GM12878 (cell line): ENCODE results near the gene COTL1. TPM values are rescaled to one million over a fixed set of nuclear protein-coding genes. Genes with fewer than 3 reads are reported as not detected.
A peak's percentile ranks its signal among the peaks of the same experiment; 100 is the strongest.

ENCODE experiments used
- ATAC-seq: fragments of 200-7000 bp; cut with Tn5 transposase; 3 replicates; pipeline ENCODE4 v1.9.1; 2020; ENCODE audit warnings: mild to moderate bottlenecking, moderate library complexity
- BruUV-seq: library from RNA; stranded (reverse); fragments of 400-500 nt; replicated peaks from 2 replicates; lab custom pipeline; 2021; lab: Mats Ljungman, UMichigan
- CTCF ChIA-PET: fragments of 300-600 bp; sonication (Branson Sonifier 250); formaldehyde crosslinking; extraction: SDS; loops from one replicate; lab custom pipeline; 2021; ENCODE audit warnings: inconsistent platforms; lab: Yijun Ruan, JAX
- POLR2A ChIA-PET: fragments of 350-600 bp; formaldehyde crosslinking; extraction: SDS; loops from one replicate; lab custom pipeline; 2021; ENCODE audit warnings: inconsistent platforms; lab: Charles Lee
- RAD21 ChIA-PET: fragments of 300-600 bp; sonication (Branson Sonifier 250); formaldehyde crosslinking; loops from one replicate; lab custom pipeline; 2023; ENCODE audit warnings: antibody characterized with exemption; ENCODE audit not compliant: unreplicated experiment; lab: Charles Lee
- SMC1A ChIA-PET: fragments of 300-600 bp; sonication (Branson Sonifier 250); formaldehyde crosslinking; loops from one replicate; lab custom pipeline; 2023; ENCODE audit not compliant: unreplicated experiment, uncharacterized antibody; lab: Charles Lee
- DNase-seq: peaks from one replicate; pipeline ENCODE4 v3.0.0-alpha.2; 2011; ENCODE audit warnings: low read depth, low spot score
- FAIRE-seq: peaks from 3 replicates; lab custom pipeline; 2011; peaks lifted over from hg19 to GRCh38; lab: Jason Lieb, UNC
- H2AFZ ChIP-seq: 2 replicates; pipeline ENCODE4 v1.6.0; 2011; ENCODE audit warnings: low read depth, low read length, control low read depth; ENCODE audit not compliant: control insufficient read depth
- H3K27ac ChIP-seq: 2 replicates; pipeline ENCODE4 v1.5.1; 2011; ENCODE audit warnings: control low read depth; ENCODE audit not compliant: control insufficient read depth, insufficient read depth
- H3K27me3 ChIP-seq, 2 experiments: replicated peaks in 1 of 2; 2 replicates each; pipeline versions ENCODE4 v1.6.0 to v1.6.1; 2011; ENCODE audit warnings: low read length in 1 of 2; ENCODE audit not compliant: control insufficient read depth in 2 of 2, insufficient read depth in 2 of 2
- H3K36me3 ChIP-seq, 2 experiments: 2 replicates each; pipeline ENCODE4 v1.5.1; 2011; ENCODE audit warnings: low read length in 1 of 2; ENCODE audit not compliant: control insufficient read depth in 2 of 2, insufficient read depth in 2 of 2
- H3K4me1 ChIP-seq: 2 replicates; pipeline ENCODE4 v1.6.1; 2011; ENCODE audit warnings: mild to moderate bottlenecking, low read length, moderate library complexity, mixed read lengths; ENCODE audit not compliant: control insufficient read depth, insufficient read depth
- H3K4me2 ChIP-seq: 2 replicates; pipeline ENCODE4 v1.6.0; 2011; ENCODE audit warnings: control low read depth; ENCODE audit not compliant: control insufficient read depth, insufficient read depth
- H3K4me3 ChIP-seq: fragments of 200-600 bp; sonication (generic); 2 replicates; pipeline ENCODE4 v1.5.1; 2016
- H3K79me2 ChIP-seq: 2 replicates; pipeline ENCODE4 v1.6.0; 2011; ENCODE audit warnings: low read length; ENCODE audit not compliant: control insufficient read depth, insufficient read depth
- H3K9ac ChIP-seq: 2 replicates; pipeline ENCODE4 v1.8.0; 2011; ENCODE audit warnings: low read length, control low read depth, mixed read lengths; ENCODE audit not compliant: control insufficient read depth, insufficient read depth
- H3K9me3 ChIP-seq: replicated peaks from 3 replicates; pipeline ENCODE4 v1.5.1; 2011; ENCODE audit warnings: mild to moderate bottlenecking, low read length; ENCODE audit not compliant: control insufficient read depth, insufficient read depth
- H4K20me1 ChIP-seq: 2 replicates; pipeline ENCODE4 v1.6.0; 2011; ENCODE audit not compliant: control insufficient read depth, insufficient read depth
- CBX3 ChIP-seq: fragments of 200-600 bp; sonication (generic); IDR thresholded peaks from 2 replicates; pipeline ENCODE4 v1.6.1; 2016; ENCODE audit warnings: low read depth, borderline replicate concordance
- POLR2A ChIP-seq: IDR thresholded peaks from 2 replicates; pipeline ENCODE4 v1.6.1; 2011; ENCODE audit warnings: low read depth, mild to moderate bottlenecking, low read length
- POLR2AphosphoS5 ChIP-seq: IDR thresholded peaks from 2 replicates; pipeline ENCODE4 v1.6.1; 2011; ENCODE audit warnings: mild to moderate bottlenecking, low read length, inconsistent platforms
- SREBF2 ChIP-seq: IDR thresholded peaks from 2 replicates; pipeline ENCODE4 v1.6.1; 2012; ENCODE audit warnings: mild to moderate bottlenecking, low read length
- TAF1 ChIP-seq: IDR thresholded peaks from 2 replicates; pipeline ENCODE4 v1.6.1; 2011; ENCODE audit warnings: mild to moderate bottlenecking, low read depth, low read length, borderline replicate concordance
- WGBS: methylation state at CpG from one replicate; pipeline ENCODE4 v1.1.6; 2016; ENCODE audit warnings: low lambda C conversion rate; ENCODE audit not compliant: insufficient replicate concordance, insufficient coverage; ENCODE audit errors: missing lambda C conversion rate; 5-methylcytosine and 5-hydroxymethylcytosine counted together
- in situ Hi-C: fragments of 300-500 bp; cut with MboI; formaldehyde crosslinking; loops from 9 replicates; pipeline ENCODE4 v1.14.3; 2018; ENCODE audit warnings: mixed read lengths
- intact Hi-C: fragments of 100-400 bp; cut with micrococcal nuclease; formaldehyde crosslinking; loops from one replicate; pipeline ENCODE4 v1.14.2; 2022; ENCODE audit not compliant: unreplicated experiment
- polyA plus RNA-seq, 11 experiments: library from polyadenylated mRNA; depleted of rRNA in 4 of 11; unstranded in 6 of 11; stranded (reverse) in 5 of 11; fragments of >200 nt; fragmentation: Nextera tagmentation in 4 of 11; fragmentation: Illumina TruSeq in 1 of 11; extraction: Ambion mirVana in 4 of 11; extraction: Trizol in 1 of 11; gene quantifications; 1 replicate in 1 of 11; 2 replicates in 10 of 11; pipeline versions ENCODE4 v1.2.1 to v1.2.3, GENCODE V29; 2011 to 2016; ENCODE audit warnings: inconsistent platforms in 2 of 11, missing spikeins in 2 of 11, low read depth in 1 of 11
- total RNA-seq, 4 experiments: library from RNA; depleted of rRNA in 3 of 4; stranded (reverse); fragments of >200 nt in 3 of 4; fragmentation: Illumina TruSeq in 1 of 4; extraction: Trizol in 1 of 4; gene quantifications; 2 replicates each; pipeline versions ENCODE4 v1.2.1 to v1.2.3, GENCODE V29; 2013 to 2021
- TF ChIP-seq, protein P1 (sequence below): fragments of 450-650 bp; IDR thresholded peaks from 2 replicates; pipeline ENCODE4 v1.6.1; 2017; ENCODE audit warnings: mild to moderate bottlenecking, moderate library complexity

Gene COTL1
- total and polyA plus RNA-seq, 10 of the 15 experiments (the other 5 are each of a cell fraction or from before 2014, with no cell fraction given) = 140 to 894 (median 330) TPM

DNA sequence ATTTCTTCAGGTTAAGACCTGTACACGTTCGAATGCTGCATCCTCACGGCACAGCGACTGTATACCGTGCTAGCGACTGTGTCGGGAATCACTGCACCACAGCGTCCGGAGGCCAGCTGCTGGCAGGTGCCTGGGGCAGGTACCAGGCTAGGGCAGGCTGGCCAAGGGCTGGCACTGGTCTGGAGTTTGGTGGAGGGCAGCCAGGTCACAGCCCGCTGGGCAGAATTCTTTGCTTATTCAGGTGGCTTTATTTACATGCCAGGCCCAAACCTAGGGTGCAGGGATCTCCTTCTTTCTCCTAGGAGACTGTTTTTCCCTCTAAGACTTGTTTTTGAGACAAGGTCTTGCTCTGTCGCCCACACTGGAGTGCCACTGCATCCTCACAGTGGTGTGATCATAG is 37.9 kb downstream of the COTL1 start:
- ATAC-seq (no peak), FAIRE-seq (no peak), DNase-seq (no peak)
- Histone ChIP-seq H3K9me3 (no peaks in the 10 kb centered on the region), H3K4me1 (peaks cover 15% of the 10 kb centered on the region), H3K27ac (no peak overlapping the region), H3K4me3 (no peak overlapping the region), H3K4me2 (no peak overlapping the region), H3K9ac (no peak overlapping the region), H3K79me2 (peaks cover 67% of the 10 kb centered on the region), H4K20me1 (no peaks in the 10 kb centered on the region), H2AFZ (no peak overlapping the region), H3K36me3 (peaks cover 22 to 28% of the 10 kb centered on the region in 2 experiments), H3K27me3 (no peaks in the 10 kb centered on the region)
- intact Hi-C loops = no loop called here
- ChIA-PET RAD21 (interaction anchor here (2.0 kb wide), 1 partner anchor 20 kb away, joined by 5 read pairs; no protein-coding TSS in a partner anchor), CTCF (interaction anchor here (0.7 kb wide), 1 partner anchor 143 kb away, joined by 3 read pairs; no protein-coding TSS in a partner anchor), SMC1A (interaction anchor here (1.0 to 1.5 kb wide), 2 partner anchors 10 to 69 kb away, joined by 3 to 4 read pairs; no protein-coding TSS in a partner anchor), POLR2A (interaction anchor here (0.6 kb wide), 2 partner anchors 19 to 40 kb away, joined by 3 to 9 read pairs; no protein-coding TSS in a partner anchor)
- no TSS peak for BruUV-seq
- in situ Hi-C loops = no loop called here
- TF ChIP-seq CBX3 = no peak
- TF ChIP-seq SREBF2 = no peak
- peak; percentile 63 for TF ChIP-seq POLR2A
- TF ChIP-seq TAF1 = no peak
- TF ChIP-seq POLR2AphosphoS5 = peak; percentile 45; the same call in 1 of the 2 replicates
- TF ChIP-seq, protein P1, sequence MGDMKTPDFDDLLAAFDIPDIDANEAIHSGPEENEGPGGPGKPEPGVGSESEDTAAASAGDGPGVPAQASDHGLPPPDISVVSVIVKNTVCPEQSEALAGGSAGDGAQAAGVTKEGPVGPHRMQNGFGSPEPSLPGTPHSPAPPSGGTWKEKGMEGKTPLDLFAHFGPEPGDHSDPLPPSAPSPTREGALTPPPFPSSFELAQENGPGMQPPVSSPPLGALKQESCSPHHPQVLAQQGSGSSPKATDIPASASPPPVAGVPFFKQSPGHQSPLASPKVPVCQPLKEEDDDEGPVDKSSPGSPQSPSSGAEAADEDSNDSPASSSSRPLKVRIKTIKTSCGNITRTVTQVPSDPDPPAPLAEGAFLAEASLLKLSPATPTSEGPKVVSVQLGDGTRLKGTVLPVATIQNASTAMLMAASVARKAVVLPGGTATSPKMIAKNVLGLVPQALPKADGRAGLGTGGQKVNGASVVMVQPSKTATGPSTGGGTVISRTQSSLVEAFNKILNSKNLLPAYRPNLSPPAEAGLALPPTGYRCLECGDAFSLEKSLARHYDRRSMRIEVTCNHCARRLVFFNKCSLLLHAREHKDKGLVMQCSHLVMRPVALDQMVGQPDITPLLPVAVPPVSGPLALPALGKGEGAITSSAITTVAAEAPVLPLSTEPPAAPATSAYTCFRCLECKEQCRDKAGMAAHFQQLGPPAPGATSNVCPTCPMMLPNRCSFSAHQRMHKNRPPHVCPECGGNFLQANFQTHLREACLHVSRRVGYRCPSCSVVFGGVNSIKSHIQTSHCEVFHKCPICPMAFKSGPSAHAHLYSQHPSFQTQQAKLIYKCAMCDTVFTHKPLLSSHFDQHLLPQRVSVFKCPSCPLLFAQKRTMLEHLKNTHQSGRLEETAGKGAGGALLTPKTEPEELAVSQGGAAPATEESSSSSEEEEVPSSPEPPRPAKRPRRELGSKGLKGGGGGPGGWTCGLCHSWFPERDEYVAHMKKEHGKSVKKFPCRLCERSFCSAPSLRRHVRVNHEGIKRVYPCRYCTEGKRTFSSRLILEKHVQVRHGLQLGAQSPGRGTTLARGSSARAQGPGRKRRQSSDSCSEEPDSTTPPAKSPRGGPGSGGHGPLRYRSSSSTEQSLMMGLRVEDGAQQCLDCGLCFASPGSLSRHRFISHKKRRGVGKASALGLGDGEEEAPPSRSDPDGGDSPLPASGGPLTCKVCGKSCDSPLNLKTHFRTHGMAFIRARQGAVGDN = no peak
- 98% methylated on average over 11 of the region's 11 CpGs for WGBS
